Tibial nerve (tissue), 4 donors: Measurements from ENCODE around the gene VAMP2. TPM values are rescaled to one million over a fixed set of nuclear protein-coding genes. Genes with fewer than 3 reads are reported as not detected.

Experiments
- DNase-seq, 2 donors: peaks; one replicate each; pipeline ENCODE4 v3.0.0-alpha.2; 2019; ENCODE audit warnings: low spot score in 2 of 2
- H3K27ac ChIP-seq, 4 donors: fragments of 200-600 bp; sonication (generic) in 3 of 4; one replicate each; pipeline ENCODE4 v1.5.1; 2017 to 2019; ENCODE audit warnings: mild to moderate bottlenecking in 1 of 4
- H3K27me3 ChIP-seq, 2 donors: fragments of 200-600 bp; sonication (generic) in 1 of 2; one replicate each; pipeline versions ENCODE4 v1.5.1 to v1.6.0; 2017 to 2019
- H3K36me3 ChIP-seq, 3 donors: fragments of 200-600 bp; sonication (generic); one replicate each; pipeline ENCODE4 v1.5.1; 2018 to 2019
- H3K4me1 ChIP-seq, 4 donors: fragments of 200-600 bp; sonication (generic) in 3 of 4; one replicate each; pipeline ENCODE4 v1.5.1; 2017 to 2019
- H3K4me3 ChIP-seq, 4 donors: fragments of 200-600 bp; sonication (generic) in 3 of 4; one replicate each; pipeline ENCODE4 v1.5.1; 2017 to 2019; ENCODE audit warnings: mild to moderate bottlenecking in 1 of 4, moderate library complexity in 1 of 4
- H3K9me3 ChIP-seq, 4 donors: fragments of 200-600 bp; sonication (generic) in 3 of 4; one replicate each; pipeline ENCODE4 v1.5.1; 2017 to 2019
- EP300 ChIP-seq, 2 donors: sonication (generic); formaldehyde crosslinking; IDR thresholded peaks; one replicate each; pipeline ENCODE4 v1.6.1; 2017; ENCODE audit warnings: antibody characterized with exemption in 2 of 2, mild to moderate bottlenecking in 1 of 2
- POLR2A ChIP-seq, 2 donors: fragments of 450-650 bp; IDR thresholded peaks; one replicate each; pipeline ENCODE4 v1.6.1; 2017; ENCODE audit warnings: antibody characterized with exemption in 2 of 2, mild to moderate bottlenecking in 2 of 2, moderate library complexity in 2 of 2
- WGBS, 2 donors: methylation state at CpG; one replicate each; pipeline ENCODE4 v1.1.5; 2018; 5-methylcytosine and 5-hydroxymethylcytosine counted together
- total RNA-seq, 4 donors: library from RNA; depleted of rRNA; stranded (reverse); fragments of >200 nt; gene quantifications; one replicate each; pipeline ENCODE4 v1.1.0, GENCODE V29; 2016
- TF ChIP-seq, protein P1 (sequence below), 5 experiments: fragments of 200-600 bp in 3 of 5; fragments of 450-650 bp in 2 of 5; sonication (generic) in 3 of 5; IDR thresholded peaks; one replicate each; pipeline ENCODE4 v1.5.1; 2016 to 2019; ENCODE audit warnings: antibody characterized with exemption in 5 of 5, mild to moderate bottlenecking in 3 of 5, moderate library complexity in 2 of 5

VAMP2 gene
- total RNA-seq, 4 donors from 2014 or later: 48.0 to 72.1 (median 59.0) TPM

DNA sequence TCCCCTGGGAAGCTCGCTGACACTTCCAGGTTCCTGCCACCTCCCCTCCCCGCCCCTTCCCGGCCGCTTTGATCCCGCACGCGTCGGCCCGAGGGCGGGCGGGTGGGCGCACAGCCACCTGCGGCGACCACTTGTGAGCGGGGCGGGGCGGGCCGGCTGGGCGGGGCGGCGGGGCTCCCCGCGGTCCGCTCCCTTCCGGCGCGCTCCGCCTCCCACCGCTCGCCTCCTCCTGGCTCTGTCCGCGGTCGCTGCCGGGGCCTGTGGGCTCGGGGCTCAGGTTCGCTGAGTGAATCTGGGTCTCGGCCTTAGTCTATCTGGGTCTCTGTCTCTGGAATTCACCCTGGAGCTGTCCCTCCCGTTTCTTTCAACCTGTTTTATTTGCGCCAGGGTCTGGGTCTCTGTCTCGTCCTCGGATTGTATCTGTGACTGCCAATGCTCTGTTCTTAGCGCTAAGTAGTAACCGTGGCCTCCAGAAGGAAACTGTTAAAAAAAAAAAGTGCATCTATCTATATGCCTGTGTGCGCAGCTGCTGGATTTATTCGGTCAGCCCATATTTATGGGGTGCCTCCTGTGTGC is 36.2 kb downstream of the VAMP2 start:
- peak in 1 of 2 donors; percentile 23 for DNase-seq
- H3K27me3 ChIP-seq: no peaks in the 10 kb centered on the region
- H3K4me3 ChIP-seq: peak overlapping the region; percentile 46 to 86 (median 57)
- H3K36me3 ChIP-seq: no peaks in the 10 kb centered on the region
- H3K9me3 ChIP-seq: no peaks in the 10 kb centered on the region
- H3K4me1 ChIP-seq: peaks cover 4 to 50% (median 36%) of the 10 kb centered on the region in 4 donors
- 1 to 4% methylated on average over 10 to 28 of the region's 45 CpGs for WGBS, 2 donors
- H3K27ac ChIP-seq: peak overlapping the region; percentile 61 to 94 (median 73)
- TF ChIP-seq, protein P1, sequence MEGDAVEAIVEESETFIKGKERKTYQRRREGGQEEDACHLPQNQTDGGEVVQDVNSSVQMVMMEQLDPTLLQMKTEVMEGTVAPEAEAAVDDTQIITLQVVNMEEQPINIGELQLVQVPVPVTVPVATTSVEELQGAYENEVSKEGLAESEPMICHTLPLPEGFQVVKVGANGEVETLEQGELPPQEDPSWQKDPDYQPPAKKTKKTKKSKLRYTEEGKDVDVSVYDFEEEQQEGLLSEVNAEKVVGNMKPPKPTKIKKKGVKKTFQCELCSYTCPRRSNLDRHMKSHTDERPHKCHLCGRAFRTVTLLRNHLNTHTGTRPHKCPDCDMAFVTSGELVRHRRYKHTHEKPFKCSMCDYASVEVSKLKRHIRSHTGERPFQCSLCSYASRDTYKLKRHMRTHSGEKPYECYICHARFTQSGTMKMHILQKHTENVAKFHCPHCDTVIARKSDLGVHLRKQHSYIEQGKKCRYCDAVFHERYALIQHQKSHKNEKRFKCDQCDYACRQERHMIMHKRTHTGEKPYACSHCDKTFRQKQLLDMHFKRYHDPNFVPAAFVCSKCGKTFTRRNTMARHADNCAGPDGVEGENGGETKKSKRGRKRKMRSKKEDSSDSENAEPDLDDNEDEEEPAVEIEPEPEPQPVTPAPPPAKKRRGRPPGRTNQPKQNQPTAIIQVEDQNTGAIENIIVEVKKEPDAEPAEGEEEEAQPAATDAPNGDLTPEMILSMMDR (IDR thresholded peaks at IDR 0.05): no peak
- TF ChIP-seq EP300 (IDR thresholded peaks at IDR 0.05) (peak in 1 of 2 donors; percentile 28), POLR2A (IDR thresholded peaks at IDR 0.05) (no peak)

DNA sequence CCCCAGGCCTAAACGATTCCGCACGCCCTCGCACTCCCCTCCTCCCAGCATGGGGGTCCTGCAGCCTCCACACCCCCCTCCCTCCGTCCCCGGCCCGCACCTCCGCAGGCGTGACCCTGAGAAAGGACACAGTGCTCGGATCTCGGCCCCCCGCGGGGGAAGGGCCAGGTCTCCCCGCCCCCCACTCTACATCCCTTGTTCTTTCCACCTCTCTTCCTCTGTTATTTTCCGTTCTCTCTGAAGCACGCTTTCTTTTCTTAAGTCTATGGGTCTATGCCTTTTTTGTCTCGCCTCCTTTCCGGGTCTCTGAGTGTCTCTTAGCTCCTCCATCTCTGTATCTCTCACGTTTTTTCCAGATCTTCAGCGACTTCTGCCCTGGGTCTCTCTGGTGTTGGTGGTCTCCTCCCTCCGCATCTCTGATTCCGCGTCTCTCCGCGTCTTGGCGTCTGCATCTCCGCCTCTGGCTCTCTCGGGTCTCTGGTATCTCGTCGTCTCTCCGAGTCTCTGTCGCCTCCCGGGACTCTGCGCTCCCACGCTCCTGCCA is 36.7 kb downstream of the VAMP2 start:
- peak in 1 of 2 donors; percentile 19 for DNase-seq
- TF ChIP-seq, protein P1 (IDR thresholded peaks at IDR 0.05): no peak
- TF ChIP-seq POLR2A (IDR thresholded peaks at IDR 0.05) (no peak), EP300 (IDR thresholded peaks at IDR 0.05) (no peak)
- H3K4me3 ChIP-seq: peak overlapping the region; percentile 46 to 86 (median 57)
- no peaks in the 10 kb centered on the region for H3K27me3 ChIP-seq
- H3K27ac ChIP-seq: peak overlapping the region; percentile 61 to 94 (median 73)
- WGBS, 2 donors: 1% methylated on average over 35 of the region's 35 CpGs
- H3K4me1 ChIP-seq: peaks cover 4 to 56% (median 41%) of the 10 kb centered on the region in 4 donors
- no peaks in the 10 kb centered on the region for H3K36me3 ChIP-seq
- H3K9me3 ChIP-seq: no peaks in the 10 kb centered on the region

DNA sequence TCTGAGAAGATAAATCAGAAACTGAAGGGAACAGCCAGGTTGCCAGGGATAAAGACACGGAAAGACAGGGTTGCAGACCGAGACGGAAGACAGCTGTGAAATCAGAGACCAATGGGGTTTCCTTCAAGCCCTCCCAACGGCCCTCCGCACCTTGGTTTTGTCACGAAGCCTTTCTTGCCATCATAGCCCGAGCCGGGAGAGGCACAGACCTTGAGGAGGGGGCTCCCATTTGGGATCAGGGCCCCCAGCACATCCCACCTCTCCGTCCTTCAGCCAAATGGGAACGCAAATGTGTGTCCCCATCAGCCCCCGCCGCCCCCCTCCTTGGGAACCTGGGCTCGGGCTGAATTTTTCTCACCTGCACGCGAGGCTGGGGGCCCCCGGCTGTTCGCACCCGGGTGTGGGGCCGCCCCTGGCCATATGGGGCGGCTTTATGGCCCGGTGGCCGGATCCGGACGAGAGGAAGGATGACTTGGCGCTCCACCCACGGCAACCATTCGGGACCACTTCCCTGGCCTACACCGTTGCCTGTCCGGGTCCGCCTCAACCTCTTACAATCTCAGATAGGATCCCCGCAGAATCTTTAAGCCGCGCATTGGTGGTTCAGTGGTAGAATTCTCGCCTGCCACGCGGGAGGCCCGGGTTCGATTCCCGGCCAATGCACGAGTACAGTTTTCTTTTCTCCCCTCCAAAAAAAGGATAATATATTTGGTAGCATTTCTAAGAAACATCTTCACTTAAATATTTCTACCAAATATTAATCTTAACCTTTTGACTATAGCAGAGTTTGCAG is 37.4 kb downstream of the VAMP2 start:
- Histone ChIP-seq H3K9me3 (no peaks in the 10 kb centered on the region), H3K4me1 (peaks cover 4 to 62% (median 48%) of the 10 kb centered on the region in 4 donors), H3K36me3 (no peaks in the 10 kb centered on the region), H3K27ac (peak overlapping the region; percentile 61 to 94 (median 73)), H3K27me3 (no peaks in the 10 kb centered on the region), H3K4me3 (peak overlapping the region; percentile 46 to 86 (median 57))
- peak; percentile 89 to 97 for DNase-seq
- TF ChIP-seq EP300 (IDR thresholded peaks at IDR 0.05) (peak; percentile 45 to 63), POLR2A (IDR thresholded peaks at IDR 0.05) (no peak)
- TF ChIP-seq, protein P1 (IDR thresholded peaks at IDR 0.05): peak in 1 of 5 experiments; percentile 11
- WGBS, 2 donors: 1 to 3% methylated on average over 24 to 34 of the region's 40 CpGs

DNA sequence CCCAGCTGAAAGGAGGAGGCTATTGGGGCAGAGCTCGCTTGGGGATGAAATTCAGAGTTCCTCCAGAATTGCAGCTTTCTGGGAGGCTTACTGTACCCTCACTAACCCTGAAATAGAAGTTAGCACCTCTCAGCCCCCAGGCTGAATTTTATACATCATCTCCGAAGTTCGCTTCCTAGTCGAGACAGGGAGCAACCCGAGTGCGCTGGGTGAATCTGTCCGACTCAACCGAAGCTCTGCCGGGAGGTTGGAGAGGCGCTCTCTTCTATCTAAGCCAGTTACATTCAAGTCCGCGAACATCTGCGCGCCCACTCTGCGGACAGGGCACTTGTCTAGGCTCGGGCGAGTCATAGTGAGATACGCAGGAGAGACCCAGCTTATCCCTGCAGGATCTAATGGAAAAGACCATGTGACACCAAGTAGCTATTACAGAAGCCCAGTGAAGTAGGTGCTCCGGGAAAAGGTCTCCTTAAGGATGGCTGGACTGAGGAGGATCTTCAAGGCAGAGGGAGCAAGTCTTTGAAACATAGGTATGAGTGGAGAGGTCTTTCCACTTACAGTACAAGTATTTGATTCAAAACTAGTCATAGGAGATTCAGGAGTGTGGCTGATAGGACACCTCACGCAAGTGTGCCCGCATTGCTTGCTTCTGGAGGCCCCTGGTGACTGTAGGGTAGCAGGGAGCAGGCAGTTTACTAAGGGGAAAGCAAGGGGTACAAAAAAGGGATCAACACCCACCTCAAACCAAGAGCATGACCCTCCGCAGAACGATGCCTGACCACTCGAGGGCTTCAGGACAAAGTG is 38.2 kb downstream of the VAMP2 start:
- Histone ChIP-seq H3K27ac (peak overlapping the region; percentile 25 to 94 (median 64)), H3K4me1 (peaks cover 4 to 70% (median 51%) of the 10 kb centered on the region in 4 donors), H3K27me3 (no peaks in the 10 kb centered on the region), H3K36me3 (no peaks in the 10 kb centered on the region), H3K9me3 (no peaks in the 10 kb centered on the region), H3K4me3 (peak overlapping the region; percentile 54 to 86 (median 60))
- TF ChIP-seq POLR2A (IDR thresholded peaks at IDR 0.05) (no peak), EP300 (IDR thresholded peaks at IDR 0.05) (no peak)
- TF ChIP-seq, protein P1 (IDR thresholded peaks at IDR 0.05): no peak
- peak in 1 of 2 donors; percentile 10 for DNase-seq
- 4% methylated on average over 24 of the region's 24 CpGs for WGBS, 2 donors
